ENCODE measurements around the gene C17orf67.

The C17orf67 gene

GRCh38 chr17:56815711-56816110, 18.0 kb downstream of the C17orf67 start:
- no peak overlapping the region for H3K9ac ChIP-seq (ENCODE audit: low read length)
- no peak overlapping the region for H3K27ac ChIP-seq (ENCODE audit: low read length)
- H3K4me3 ChIP-seq (ENCODE audit: low read length), result no peak overlapping the region
- H3K9me3 ChIP-seq (ENCODE audit: control insufficient read depth, low read depth, low read length), result no peaks in the 10 kb centered on the region
- H3K4me1 ChIP-seq (ENCODE audit: control insufficient read depth, low read depth, low read length), result no peaks in the 10 kb centered on the region
- H3K27me3 ChIP-seq (ENCODE audit: control insufficient read depth, insufficient read depth, low read length), result no peaks in the 10 kb centered on the region
- H3K36me3 ChIP-seq (ENCODE audit: control insufficient read depth, low read depth, low read length), result no peaks in the 10 kb centered on the region

GRCh38 chr17:56812901-56813388, 20.8 kb downstream of the C17orf67 start:
- Histone ChIP-seq H3K9ac (ENCODE audit: low read length) (no peak overlapping the region), H3K4me1 (ENCODE audit: control insufficient read depth, low read depth, low read length) (no peaks in the 10 kb centered on the region), H3K36me3 (ENCODE audit: control insufficient read depth, low read depth, low read length) (no peaks in the 10 kb centered on the region), H3K27ac (ENCODE audit: low read length) (no peak overlapping the region), H3K27me3 (ENCODE audit: control insufficient read depth, insufficient read depth, low read length) (no peaks in the 10 kb centered on the region), H3K4me3 (ENCODE audit: low read length) (no peak overlapping the region), H3K9me3 (ENCODE audit: control insufficient read depth, low read depth, low read length) (no peaks in the 10 kb centered on the region)

GRCh38 chr17:56810891-56811775, 22.6 kb downstream of the C17orf67 start:
- Histone ChIP-seq H3K4me3 (ENCODE audit: low read length) (no peak overlapping the region), H3K27ac (ENCODE audit: low read length) (no peak overlapping the region), H3K9ac (ENCODE audit: low read length) (no peak overlapping the region), H3K27me3 (ENCODE audit: control insufficient read depth, insufficient read depth, low read length) (no peaks in the 10 kb centered on the region), H3K36me3 (ENCODE audit: control insufficient read depth, low read depth, low read length) (no peaks in the 10 kb centered on the region), H3K4me1 (ENCODE audit: control insufficient read depth, low read depth, low read length) (no peaks in the 10 kb centered on the region), H3K9me3 (ENCODE audit: control insufficient read depth, low read depth, low read length) (no peaks in the 10 kb centered on the region)

- Histone ChIP-seq H3K9me3 (ENCODE audit: control insufficient read depth, low read depth, low read length) (no peaks in the 10 kb centered on the region), H3K4me1 (ENCODE audit: control insufficient read depth, low read depth, low read length) (no peaks in the 10 kb centered on the region), H3K36me3 (ENCODE audit: control insufficient read depth, low read depth, low read length) (no peaks in the 10 kb centered on the region), H3K9ac (ENCODE audit: low read length) (no peak overlapping the region), H3K4me3 (ENCODE audit: low read length) (no peak overlapping the region), H3K27me3 (ENCODE audit: control insufficient read depth, insufficient read depth, low read length) (no peaks in the 10 kb centered on the region), H3K27ac (ENCODE audit: low read length) (no peak overlapping the region)
Observed at GRCh38 chr17:56810343-56810742, 23.4 kb downstream of the C17orf67 start.

GRCh38 chr17:56809820-56810179, 23.9 kb downstream of the C17orf67 start:
- H3K27me3 ChIP-seq (ENCODE audit: control insufficient read depth, insufficient read depth, low read length), result no peaks in the 10 kb centered on the region
- no peaks in the 10 kb centered on the region for H3K4me1 ChIP-seq (ENCODE audit: control insufficient read depth, low read depth, low read length)
- H3K4me3 ChIP-seq (ENCODE audit: low read length), result no peak overlapping the region
- no peak overlapping the region for H3K9ac ChIP-seq (ENCODE audit: low read length)
- H3K9me3 ChIP-seq (ENCODE audit: control insufficient read depth, low read depth, low read length), result no peaks in the 10 kb centered on the region
- no peaks in the 10 kb centered on the region for H3K36me3 ChIP-seq (ENCODE audit: control insufficient read depth, low read depth, low read length)
- no peak overlapping the region for H3K27ac ChIP-seq (ENCODE audit: low read length)

- H3K9ac ChIP-seq (ENCODE audit: low read length), result no peak overlapping the region
- no peak overlapping the region for H3K27ac ChIP-seq (ENCODE audit: low read length)
- no peaks in the 10 kb centered on the region for H3K9me3 ChIP-seq (ENCODE audit: control insufficient read depth, low read depth, low read length)
- no peaks in the 10 kb centered on the region for H3K4me1 ChIP-seq (ENCODE audit: control insufficient read depth, low read depth, low read length)
- no peak overlapping the region for H3K4me3 ChIP-seq (ENCODE audit: low read length)
- H3K36me3 ChIP-seq (ENCODE audit: control insufficient read depth, low read depth, low read length), result no peaks in the 10 kb centered on the region
- H3K27me3 ChIP-seq (ENCODE audit: control insufficient read depth, insufficient read depth, low read length), result no peaks in the 10 kb centered on the region
Observed at GRCh38 chr17:56809106-56809819, 24.5 kb downstream of the C17orf67 start.

GRCh38 chr17:56808503-56808902, 25.2 kb downstream of the C17orf67 start:
- H3K4me1 ChIP-seq (ENCODE audit: control insufficient read depth, low read depth, low read length), result no peaks in the 10 kb centered on the region
- H3K36me3 ChIP-seq (ENCODE audit: control insufficient read depth, low read depth, low read length), result no peaks in the 10 kb centered on the region
- no peak overlapping the region for H3K27ac ChIP-seq (ENCODE audit: low read length)
- no peak overlapping the region for H3K9ac ChIP-seq (ENCODE audit: low read length)
- H3K4me3 ChIP-seq (ENCODE audit: low read length), result no peak overlapping the region
- no peaks in the 10 kb centered on the region for H3K9me3 ChIP-seq (ENCODE audit: control insufficient read depth, low read depth, low read length)
- no peaks in the 10 kb centered on the region for H3K27me3 ChIP-seq (ENCODE audit: control insufficient read depth, insufficient read depth, low read length)

DNA sequence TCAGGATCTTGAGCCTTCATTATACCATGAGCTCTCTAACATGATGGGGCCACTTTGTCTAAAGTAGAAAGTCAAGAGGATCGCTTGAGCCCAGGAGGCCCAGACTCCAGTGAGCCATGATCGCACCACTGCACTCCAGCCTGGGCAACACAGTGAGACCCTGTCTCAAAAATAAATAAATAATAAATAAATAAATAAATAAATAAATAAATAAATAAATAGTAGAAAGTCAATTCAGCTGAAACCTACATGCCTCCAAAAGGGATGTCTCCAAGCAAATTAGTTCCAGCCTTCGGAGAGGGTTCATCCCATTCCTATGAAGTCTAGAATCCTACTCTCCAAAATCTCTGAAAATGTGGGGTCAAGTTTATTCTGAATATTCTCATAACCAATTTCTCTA, 26.0 kb downstream of the C17orf67 start:
- H3K27ac ChIP-seq (ENCODE audit: low read length), result no peak overlapping the region

GRCh38 chr17:56806949-56807348, 26.8 kb downstream of the C17orf67 start:
- H3K4me3 ChIP-seq (ENCODE audit: low read length), result no peak overlapping the region
- no peaks in the 10 kb centered on the region for H3K4me1 ChIP-seq (ENCODE audit: control insufficient read depth, low read depth, low read length)
- H3K27me3 ChIP-seq (ENCODE audit: control insufficient read depth, insufficient read depth, low read length), result no peaks in the 10 kb centered on the region
- no peaks in the 10 kb centered on the region for H3K36me3 ChIP-seq (ENCODE audit: control insufficient read depth, low read depth, low read length)
- H3K27ac ChIP-seq (ENCODE audit: low read length), result no peak overlapping the region
- no peaks in the 10 kb centered on the region for H3K9me3 ChIP-seq (ENCODE audit: control insufficient read depth, low read depth, low read length)
- H3K9ac ChIP-seq (ENCODE audit: low read length), result no peak overlapping the region

More for the DNA sequence above, 26.0 kb downstream of the C17orf67 start:
- Histone ChIP-seq H3K9me3 (ENCODE audit: control insufficient read depth, low read depth, low read length) (no peaks in the 10 kb centered on the region), H3K9ac (ENCODE audit: low read length) (no peak overlapping the region), H3K4me3 (ENCODE audit: low read length) (no peak overlapping the region), H3K4me1 (ENCODE audit: control insufficient read depth, low read depth, low read length) (no peaks in the 10 kb centered on the region), H3K36me3 (ENCODE audit: control insufficient read depth, low read depth, low read length) (no peaks in the 10 kb centered on the region), H3K27me3 (ENCODE audit: control insufficient read depth, insufficient read depth, low read length) (no peaks in the 10 kb centered on the region)

DNA sequence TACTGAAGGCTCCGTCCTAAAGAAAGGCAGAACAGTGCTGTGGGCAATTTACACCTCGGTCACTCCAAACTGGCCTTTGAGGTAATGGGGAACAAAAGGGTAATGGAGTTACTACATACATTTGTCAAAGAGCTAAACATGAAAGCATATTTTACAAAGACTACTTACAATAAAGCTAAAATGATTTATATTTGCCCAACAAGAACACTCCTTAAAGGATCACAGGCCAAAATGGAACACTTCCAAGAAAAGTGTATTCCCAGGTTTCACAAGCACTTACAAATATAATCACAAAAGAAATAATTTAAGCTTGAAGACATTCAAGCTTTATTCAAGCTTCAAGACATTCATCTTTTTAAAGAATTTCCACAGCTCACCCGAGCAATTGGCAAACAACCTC, 29.3 kb downstream of the C17orf67 start:
- no peak overlapping the region for H3K9ac ChIP-seq (ENCODE audit: low read length)
- H3K27ac ChIP-seq (ENCODE audit: low read length), result no peak overlapping the region
- no peak overlapping the region for H3K4me3 ChIP-seq (ENCODE audit: low read length)
- H3K4me1 ChIP-seq (ENCODE audit: control insufficient read depth, low read depth, low read length), result peaks cover 1% of the 10 kb centered on the region
- H3K9me3 ChIP-seq (ENCODE audit: control insufficient read depth, low read depth, low read length), result no peaks in the 10 kb centered on the region
- H3K27me3 ChIP-seq (ENCODE audit: control insufficient read depth, insufficient read depth, low read length), result no peaks in the 10 kb centered on the region
- H3K36me3 ChIP-seq (ENCODE audit: control insufficient read depth, low read depth, low read length), result no peaks in the 10 kb centered on the region

GRCh38 chr17:56803071-56803470, 30.6 kb downstream of the C17orf67 start:
- Histone ChIP-seq H3K36me3 (ENCODE audit: control insufficient read depth, low read depth, low read length) (no peaks in the 10 kb centered on the region), H3K27ac (ENCODE audit: low read length) (no peak overlapping the region), H3K27me3 (ENCODE audit: control insufficient read depth, insufficient read depth, low read length) (no peaks in the 10 kb centered on the region), H3K9ac (ENCODE audit: low read length) (no peak overlapping the region), H3K9me3 (ENCODE audit: control insufficient read depth, low read depth, low read length) (no peaks in the 10 kb centered on the region), H3K4me3 (ENCODE audit: low read length) (no peak overlapping the region), H3K4me1 (ENCODE audit: control insufficient read depth, low read depth, low read length) (peaks cover 10% of the 10 kb centered on the region)
